ENCODE results near the gene CLSTN2. TPM values are rescaled to one million over a fixed set of nuclear protein-coding genes. Genes with fewer than 3 reads are reported as not detected.

CLSTN2 gene
- total and polyA plus RNA-seq, 2 of the 8 experiments (the other 6 are each of a cell fraction or from before 2014, with no cell fraction given) = 0.39 to 0.52 TPM

DNA sequence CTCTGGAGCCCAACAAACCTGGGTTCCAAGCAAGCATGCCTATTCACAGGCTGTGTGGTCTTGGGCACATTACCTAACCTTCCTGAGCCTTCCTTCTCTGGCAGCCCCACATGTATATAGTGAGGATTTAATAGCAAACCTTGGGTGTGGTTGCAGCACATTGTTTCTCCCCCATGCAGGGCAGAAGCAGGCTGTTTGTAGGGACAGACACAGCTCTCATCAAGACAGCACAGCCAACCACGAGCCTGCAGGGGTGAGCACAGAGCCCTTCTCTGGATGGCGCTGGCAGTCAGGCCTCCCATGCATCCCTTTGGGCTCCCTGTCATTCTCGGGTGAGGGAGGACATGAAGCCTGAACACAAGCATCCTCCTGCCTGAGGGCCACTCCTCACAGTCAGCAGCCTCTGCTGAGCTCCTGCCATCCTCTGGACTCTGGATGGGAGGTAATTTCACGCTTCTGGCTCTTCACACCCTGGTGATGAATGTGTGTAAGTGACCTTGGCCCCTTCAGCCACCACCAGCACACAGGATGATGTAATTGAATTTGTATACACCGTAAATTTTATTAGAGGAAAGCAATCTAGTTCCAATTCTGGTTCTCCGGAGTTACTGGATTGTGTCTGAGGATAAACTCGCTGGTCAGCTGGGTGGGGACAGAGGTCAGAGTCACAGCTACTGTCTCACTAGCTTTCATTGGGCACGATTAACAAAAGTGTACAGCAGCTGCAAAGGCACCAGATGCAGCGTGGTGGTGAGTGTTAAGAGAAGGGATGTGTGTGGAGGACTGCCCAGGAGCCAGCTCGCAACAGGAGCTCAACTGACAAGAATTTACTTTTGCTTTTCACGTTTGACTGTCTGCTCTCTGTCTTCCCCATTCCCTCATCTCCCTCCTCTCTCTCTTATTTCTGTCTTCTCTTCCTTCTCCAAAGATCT is 118.1 kb downstream of the CLSTN2 start:
- H3K4me1 ChIP-seq (replicated peaks in 1 of 4; ENCODE audit: control insufficient read depth in 3 of 4, insufficient read depth in 4 of 4, low read length in 3 of 4) = no peaks in the 10 kb centered on the region; a peak in 1 of 7 replicates
- FAIRE-seq (no peak), DNase-seq (ENCODE audit: low read depth in 1 of 2, low spot score in 2 of 2) (no peak)
- no peak overlapping the region for H2AK5ac ChIP-seq (ENCODE audit: low read depth, low read length)
- no peak overlapping the region for H3K18ac ChIP-seq (ENCODE audit: extremely low read depth, low read length)
- H3K4me3 ChIP-seq (ENCODE audit: extremely low read depth in 1 of 4, insufficient read depth in 2 of 4, low read depth in 3 of 4, low read length in 4 of 4) = no peak overlapping the region
- no peak overlapping the region for H3K14ac ChIP-seq (ENCODE audit: insufficient read length)
- no peaks in the 10 kb centered on the region for H3K27me3 ChIP-seq (replicated peaks in 1 of 4; ENCODE audit: control insufficient read depth in 3 of 4, extremely low read depth in 1 of 4, insufficient read depth in 3 of 4, low read length in 3 of 4)
- H3K4ac ChIP-seq (replicated peaks; ENCODE audit: insufficient read length, low read depth, low read length) = no peak overlapping the region
- ChIA-PET POLR2A (ENCODE audit: partially characterized antibody) (no interaction called here), CTCF (ENCODE audit: partially characterized antibody) (interaction anchor here (0.7 to 7.7 kb wide), 10 partner anchors 18 to 1192 kb away, joined by 3 to 60 read pairs (median 3); partner anchors contain the start of gene CLSTN2)
- H2BK12ac ChIP-seq (ENCODE audit: low read depth, low read length) = no peak overlapping the region; the same call in 1 of the 2 replicates
- no peak overlapping the region for H2AFZ ChIP-seq (ENCODE audit: low read length)
- no peak overlapping the region for H4K91ac ChIP-seq (replicated peaks; ENCODE audit: insufficient read length, low read length)
- no peak overlapping the region for H3K23ac ChIP-seq (ENCODE audit: insufficient read length)
- no peak overlapping the region for H4K8ac ChIP-seq (ENCODE audit: extremely low read depth, insufficient read depth, low read length)
- no peaks in the 10 kb centered on the region for H3K79me2 ChIP-seq (ENCODE audit: control insufficient read depth in 1 of 2, insufficient read depth in 2 of 2, low read length in 2 of 2)
- WGBS, 2 experiments (ENCODE audit: extremely low coverage in 1 of 2, insufficient coverage in 1 of 2, insufficient read length in 1 of 2, insufficient replicate concordance in 2 of 2, low coverage in 1 of 2, low lambda C conversion rate in 2 of 2, missing lambda C conversion rate in 1 of 2) = 85% methylated on average over 11 of the region's 11 CpGs; no CpG with 5 or more reads in 1 of the 2 experiments
- no peak overlapping the region for H3K4me2 ChIP-seq (ENCODE audit: insufficient read depth in 1 of 2, low read depth in 2 of 2, low read length in 2 of 2)
- H3K23me2 ChIP-seq (ENCODE audit: low read depth, low read length) = no peaks in the 10 kb centered on the region
- H4K20me1 ChIP-seq (replicated peaks in 1 of 2; ENCODE audit: control insufficient read depth in 1 of 2, insufficient read depth in 2 of 2, low read length in 2 of 2) = no peaks in the 10 kb centered on the region
- H3K36me3 ChIP-seq (ENCODE audit: control insufficient read depth in 2 of 4, insufficient read depth in 4 of 4, low read length in 3 of 4) = no peaks in the 10 kb centered on the region
- H4K5ac ChIP-seq (ENCODE audit: insufficient read length, low read depth, low read length) = no peak overlapping the region
- H3K9me3 ChIP-seq (ENCODE audit: insufficient read depth in 2 of 2, low read depth in 1 of 2, low read length in 1 of 2) = no peaks in the 10 kb centered on the region
- no peak overlapping the region for H2BK15ac ChIP-seq (ENCODE audit: low read length)
- H3K79me1 ChIP-seq (ENCODE audit: low read depth, low read length) = no peaks in the 10 kb centered on the region; the same call in 1 of the 2 replicates
- H3K27ac ChIP-seq (ENCODE audit: low read depth, low read length) = no peak overlapping the region
- no peak overlapping the region for H3K9ac ChIP-seq (replicated peaks in 1 of 4; ENCODE audit: extremely low read depth in 1 of 4, low read depth in 3 of 4, low read length in 3 of 4)
- no peak overlapping the region for H2BK120ac ChIP-seq (replicated peaks; ENCODE audit: low read depth, low read length)
- no peak overlapping the region for H3K56ac ChIP-seq (replicated peaks; ENCODE audit: insufficient read length, low read depth, low read length)
- H2BK20ac ChIP-seq (ENCODE audit: low read length) = no peak overlapping the region
- no peak overlapping the region for H2BK5ac ChIP-seq (ENCODE audit: low read depth, low read length)
- no peak for TF ChIP-seq EZH2 (IDR thresholded peaks at IDR 0.05; ENCODE audit: low read depth, low read length, severe bottlenecking)
- TF ChIP-seq CTCF (IDR thresholded peaks at IDR 0.05; ENCODE audit: control extremely low read depth in 1 of 3, insufficient read depth in 1 of 3, low read depth in 1 of 3, low read length in 3 of 3) = no peak
- no peak for TF ChIP-seq CBX8 (IDR thresholded peaks at IDR 0.05; ENCODE audit: borderline replicate concordance, low read depth, low read length)
- no peak for TF ChIP-seq POU5F1 (IDR thresholded peaks at IDR 0.05; ENCODE audit: low read depth, low read length)
- no peak for TF ChIP-seq JUND (IDR thresholded peaks at IDR 0.05; ENCODE audit: low read length)
- no peak for TF ChIP-seq SIRT6 (IDR thresholded peaks at IDR 0.05; ENCODE audit: low read length)
- no peak for TF ChIP-seq GABPA (IDR thresholded peaks at IDR 0.05; ENCODE audit: borderline replicate concordance, insufficient read depth, low read length)
- TF ChIP-seq SAP30 (IDR thresholded peaks at IDR 0.05; ENCODE audit: insufficient read depth, insufficient replicate concordance, low read length) = no peak
- no peak for TF ChIP-seq SP1 (IDR thresholded peaks at IDR 0.05; ENCODE audit: low read depth, low read length)
- TF ChIP-seq POLR2A (IDR thresholded peaks at IDR 0.05; ENCODE audit: control extremely low read depth in 1 of 2, low read depth in 2 of 2, low read length in 2 of 2) = no peak

All from H1 (cell line).